ENCODE results near the gene PDCD11.

The PDCD11 gene

DNA sequence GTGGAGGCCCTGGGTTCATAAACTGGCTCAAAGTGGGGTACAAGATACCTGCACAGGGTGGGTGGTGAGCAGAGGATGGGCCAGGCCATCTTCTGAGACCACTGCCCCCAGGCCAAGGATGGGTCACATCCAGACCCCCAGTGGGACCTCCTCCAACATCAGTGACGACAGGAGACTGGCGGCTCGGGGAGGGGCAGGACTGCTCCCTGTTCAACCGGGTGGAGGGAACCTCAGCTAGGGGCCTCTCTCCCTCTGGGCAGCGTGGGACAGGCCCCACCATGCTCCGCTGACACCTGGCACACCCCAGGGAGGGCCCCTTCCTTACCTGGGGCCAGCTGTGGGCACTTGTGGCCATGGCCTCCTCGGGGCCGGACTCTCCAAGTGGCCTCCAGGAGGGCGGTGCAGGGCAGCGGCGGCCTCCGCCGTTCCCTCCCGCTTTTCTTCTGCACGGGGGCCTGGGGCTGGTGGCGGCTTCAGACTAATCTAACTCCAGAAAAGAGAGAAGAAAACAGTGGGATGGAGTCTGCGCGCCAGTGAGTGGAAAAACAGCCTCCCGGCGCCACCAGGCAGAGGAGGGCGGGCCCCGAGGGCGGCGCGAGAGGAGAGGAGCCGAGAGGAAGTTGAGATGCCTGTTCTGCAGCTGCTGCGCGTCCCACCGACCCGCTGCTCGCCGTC, 55.5 kb downstream of the PDCD11 start, which contains the start of gene CALHM2:
TSS of gene CALHM2 (minus strand) at position 540 of the 675 bp plus-strand sequence. CDS start 2,429 bp downstream, outside the sequence.
- DNase-seq: peak; percentile 4

DNA sequence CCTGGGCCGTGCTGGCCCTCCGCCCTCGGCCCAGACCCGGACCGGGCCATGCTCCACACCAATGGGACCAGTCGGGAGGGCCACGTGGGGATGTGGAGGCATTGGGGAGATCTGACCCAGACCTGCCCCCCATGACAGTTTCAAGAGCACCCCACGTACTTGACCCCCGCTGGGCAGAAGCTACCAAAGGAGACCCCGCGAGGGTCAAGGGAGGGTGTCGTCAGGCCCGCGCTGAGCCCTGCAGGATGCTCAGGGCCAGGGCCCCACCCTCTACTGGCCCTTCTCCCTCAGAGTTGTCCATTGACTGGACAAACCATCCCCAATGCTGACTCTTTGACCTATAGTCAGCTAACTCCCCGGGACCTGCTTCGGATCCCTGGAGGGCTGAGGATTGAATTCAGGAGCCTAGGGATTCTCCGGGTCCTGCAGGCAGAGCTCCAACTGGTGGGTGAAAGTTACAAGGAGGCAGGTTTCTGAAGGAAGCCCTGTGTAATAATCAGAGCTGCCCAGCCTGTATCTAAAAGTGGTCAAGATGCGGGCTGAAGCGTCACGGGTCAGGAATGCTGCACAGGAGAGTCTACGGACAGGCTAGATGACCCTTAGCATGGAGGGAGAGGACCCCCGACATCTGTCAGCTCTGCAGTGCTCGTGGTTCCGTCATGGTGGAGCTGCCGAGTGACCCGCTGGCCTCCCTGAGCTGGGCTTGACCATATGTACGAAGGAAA, 56.2 kb downstream of the PDCD11 start:
- no peak for DNase-seq

DNA sequence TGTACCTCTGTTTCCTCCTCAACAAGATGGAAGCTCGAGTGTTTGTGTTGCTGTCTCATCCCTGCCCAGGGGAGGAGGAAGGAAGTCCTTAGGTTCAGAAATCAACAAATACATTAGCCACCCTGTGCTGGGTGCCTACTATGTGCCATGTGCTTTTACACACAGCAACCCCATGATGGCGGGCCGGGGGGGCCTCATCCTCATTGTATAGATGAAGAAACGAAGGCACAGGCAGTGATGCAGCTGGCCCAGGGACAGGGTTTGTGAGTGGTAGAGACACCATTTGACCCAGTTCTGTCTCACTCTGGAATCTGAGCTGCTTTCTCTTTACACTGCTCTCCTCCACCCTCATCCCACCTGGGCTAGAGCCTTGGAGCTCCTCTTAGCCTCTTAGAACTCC, 57.6 kb downstream of the PDCD11 start:
- no peak for DNase-seq

- no peak for DNase-seq
These were observed 58.8 kb downstream of the PDCD11 start for GRCh38 chr10:103455235-103455634.

GRCh38 chr10:103456074-103456660, 59.7 kb downstream of the PDCD11 start:
- DNase-seq: no peak

- DNase-seq: no peak
These were observed 60.8 kb downstream of the PDCD11 start for GRCh38 chr10:103457176-103457712.

GRCh38 chr10:103457896-103458583, 61.6 kb downstream of the PDCD11 start:
- DNase-seq: no peak

DNA sequence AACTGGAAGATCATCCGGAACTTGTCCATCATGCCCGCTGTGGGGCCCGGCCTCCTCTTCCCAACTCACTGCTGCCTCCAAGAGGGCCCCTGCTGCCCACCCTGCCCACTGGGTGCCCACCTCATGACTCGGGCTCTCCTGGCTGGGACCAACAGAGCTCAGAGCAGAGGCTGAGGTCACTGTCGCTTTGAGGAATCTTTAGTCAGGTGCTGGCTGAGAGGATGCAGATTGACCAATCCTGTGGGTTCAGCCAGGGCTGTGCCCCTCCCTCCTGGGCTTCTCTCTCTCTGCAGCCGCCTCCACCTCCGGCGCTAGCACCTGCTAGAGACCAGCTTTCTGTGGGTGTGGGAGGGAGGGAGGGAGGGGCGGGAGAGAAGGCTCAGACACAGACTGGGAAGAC, 62.3 kb downstream of the PDCD11 start, which contains the start of gene CALHM1:
TSS of gene CALHM1 (minus strand) at position 181 of the 400 bp plus-strand sequence. CDS start at position 32, 149 bp downstream.
- no peak for DNase-seq

- DNase-seq: no peak
These were observed 63.2 kb downstream of the PDCD11 start for GRCh38 chr10:103459615-103460014.

DNA sequence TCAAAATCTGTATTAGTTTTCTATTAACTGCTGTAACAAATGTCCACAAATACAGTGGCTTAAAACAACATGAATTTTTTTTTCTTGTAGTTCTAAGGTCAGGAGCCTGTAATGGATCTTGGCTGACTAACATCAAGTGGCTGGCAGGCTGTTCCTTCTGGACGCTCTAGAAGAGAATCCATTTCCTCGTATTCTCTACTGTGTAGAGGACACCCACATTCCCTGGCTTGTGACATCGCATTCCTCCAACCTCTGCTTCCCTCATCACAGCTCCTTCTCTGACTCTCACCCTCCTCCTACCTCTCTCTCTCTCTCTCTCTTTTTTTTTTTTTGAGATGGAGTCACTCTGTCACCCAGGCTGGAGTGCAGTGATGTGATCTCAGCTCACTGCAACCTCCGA, 67.1 kb downstream of the PDCD11 start:
- DNase-seq: no peak

- no peak for DNase-seq
These were observed 69.2 kb downstream of the PDCD11 start for GRCh38 chr10:103465411-103466179.

- DNase-seq: no peak
These were observed 70.3 kb downstream of the PDCD11 start for GRCh38 chr10:103466734-103467133.

DNA sequence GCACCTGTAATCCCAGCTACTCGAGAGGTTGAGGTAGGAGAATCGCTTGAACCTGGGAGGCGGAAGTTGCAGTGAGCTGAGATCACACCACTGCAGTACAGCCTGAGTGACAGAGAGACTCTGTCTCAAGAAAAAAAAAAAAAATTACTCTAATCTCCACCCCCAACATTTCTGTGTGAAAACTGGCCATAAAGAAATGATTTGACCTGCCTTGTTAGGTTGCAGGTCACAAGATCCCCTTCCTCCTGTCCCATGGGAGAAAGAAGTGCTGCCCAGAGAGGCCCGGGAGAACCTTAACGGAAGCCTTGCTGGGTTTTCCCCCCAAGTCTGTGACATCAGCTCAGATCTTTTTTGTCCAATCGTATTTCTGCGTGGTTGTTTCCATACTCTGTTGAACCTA, 71.0 kb downstream of the PDCD11 start:
- DNase-seq: no peak

DNA sequence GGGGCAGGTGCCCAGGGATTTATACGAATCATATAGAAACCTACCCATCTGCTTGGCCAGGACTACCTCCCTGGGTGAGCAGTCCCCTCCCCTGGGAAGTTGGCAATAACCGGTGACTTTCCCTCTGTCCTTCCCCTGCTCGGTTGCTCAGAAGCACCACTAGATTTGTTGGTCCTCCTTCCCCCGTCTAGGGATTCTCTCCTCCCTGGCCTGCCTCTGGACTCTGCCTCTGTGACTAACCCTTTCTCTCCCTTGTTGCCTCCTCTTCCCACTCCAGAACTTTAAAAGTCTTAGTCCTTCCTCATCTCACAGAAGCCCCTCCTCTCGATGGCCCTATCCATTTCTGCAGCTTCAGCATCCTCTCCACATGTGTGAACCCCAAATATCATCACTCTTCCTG, 72.8 kb downstream of the PDCD11 start:
- no peak for DNase-seq

DNA sequence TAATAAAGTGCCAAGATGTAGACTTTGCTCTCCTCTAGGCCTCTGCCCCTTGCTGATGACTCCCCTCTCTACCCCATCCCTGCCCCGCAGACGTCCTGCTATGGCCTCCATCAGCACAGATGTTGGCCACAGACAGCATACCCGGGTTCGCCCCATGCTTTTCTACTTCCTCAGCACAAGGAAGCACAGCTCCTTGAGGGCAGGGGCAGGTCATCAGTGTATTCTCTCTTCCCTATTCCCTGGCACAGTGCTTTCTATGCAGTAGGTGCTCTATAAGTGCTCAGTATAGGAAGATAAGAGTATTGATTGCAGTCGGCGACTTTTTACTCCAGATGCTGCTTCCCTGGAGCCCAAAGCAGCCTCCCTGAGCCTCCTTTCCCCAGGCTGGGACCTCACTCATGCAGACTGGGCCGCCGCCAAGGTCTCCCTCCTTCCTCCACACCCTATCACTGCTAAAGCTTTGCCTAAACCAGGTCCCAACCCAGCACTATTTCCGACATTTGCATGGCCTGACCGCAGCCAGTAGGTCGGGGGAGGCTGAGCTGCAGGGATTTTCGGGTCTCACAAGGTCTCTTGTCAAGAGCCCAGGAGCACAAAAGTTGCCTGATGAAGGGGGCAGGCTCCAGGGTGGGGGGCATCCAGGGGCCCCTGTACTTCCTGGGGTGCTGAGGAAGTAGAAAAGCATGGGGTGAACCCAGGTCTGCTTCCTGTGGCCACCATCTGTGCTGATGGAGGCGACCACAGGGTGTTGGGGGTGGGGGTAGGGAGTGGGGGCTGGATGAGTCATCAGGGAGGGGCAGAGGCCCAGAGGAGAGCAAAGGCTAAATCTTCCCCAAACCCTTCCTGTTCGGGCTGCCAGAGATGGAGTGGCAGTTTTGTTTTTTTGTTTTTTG, 74.6 kb downstream of the PDCD11 start:
- DNase-seq: no peak

GRCh38 chr10:103472005-103472404, 75.6 kb downstream of the PDCD11 start:
- no peak for DNase-seq

DNA sequence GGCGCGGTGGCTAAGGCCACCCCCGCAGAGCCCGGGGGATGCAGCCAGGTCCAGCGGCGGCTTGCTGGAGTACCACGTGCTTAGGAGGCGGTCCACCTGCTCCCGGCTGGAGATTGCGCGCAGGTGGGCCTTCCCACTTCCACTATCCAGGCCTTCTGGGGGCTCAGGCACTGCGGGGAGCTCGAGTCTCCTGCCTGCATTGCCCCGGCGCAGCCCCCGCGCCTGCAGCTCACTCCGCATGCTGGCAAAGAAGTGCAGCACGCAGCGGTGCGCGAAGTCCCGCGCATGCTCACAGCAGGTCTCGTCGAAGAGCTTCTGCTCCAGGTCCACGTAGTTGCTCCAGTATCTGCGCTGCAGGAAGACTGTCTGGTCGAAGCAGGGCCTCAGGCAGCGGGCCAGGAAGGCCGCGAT, 76.8 kb downstream of the PDCD11 start:
- DNase-seq: no peak

GRCh38 chr10:103474077-103474476, 77.7 kb downstream of the PDCD11 start:
- no peak for DNase-seq

DNA sequence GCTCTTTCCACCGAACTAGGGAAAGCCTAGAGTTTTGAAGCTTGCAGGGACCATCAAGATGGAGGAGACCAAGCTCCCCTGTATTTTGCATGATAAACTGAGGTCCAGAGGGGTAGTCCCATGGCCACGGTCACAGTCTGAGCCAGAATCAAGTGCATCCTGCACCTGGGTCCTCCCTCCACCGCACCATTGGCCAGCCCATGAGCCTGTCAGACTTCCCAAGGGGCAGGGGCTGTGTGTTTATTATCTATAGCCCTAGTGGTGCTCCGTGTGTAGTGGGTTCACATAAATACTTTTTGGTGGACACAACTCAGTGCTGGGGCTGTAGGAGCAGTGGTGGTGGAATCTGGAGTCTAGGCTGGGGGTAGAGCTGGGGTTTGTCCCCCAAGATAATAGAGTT, 79.0 kb downstream of the PDCD11 start:
- no peak for DNase-seq

DNA sequence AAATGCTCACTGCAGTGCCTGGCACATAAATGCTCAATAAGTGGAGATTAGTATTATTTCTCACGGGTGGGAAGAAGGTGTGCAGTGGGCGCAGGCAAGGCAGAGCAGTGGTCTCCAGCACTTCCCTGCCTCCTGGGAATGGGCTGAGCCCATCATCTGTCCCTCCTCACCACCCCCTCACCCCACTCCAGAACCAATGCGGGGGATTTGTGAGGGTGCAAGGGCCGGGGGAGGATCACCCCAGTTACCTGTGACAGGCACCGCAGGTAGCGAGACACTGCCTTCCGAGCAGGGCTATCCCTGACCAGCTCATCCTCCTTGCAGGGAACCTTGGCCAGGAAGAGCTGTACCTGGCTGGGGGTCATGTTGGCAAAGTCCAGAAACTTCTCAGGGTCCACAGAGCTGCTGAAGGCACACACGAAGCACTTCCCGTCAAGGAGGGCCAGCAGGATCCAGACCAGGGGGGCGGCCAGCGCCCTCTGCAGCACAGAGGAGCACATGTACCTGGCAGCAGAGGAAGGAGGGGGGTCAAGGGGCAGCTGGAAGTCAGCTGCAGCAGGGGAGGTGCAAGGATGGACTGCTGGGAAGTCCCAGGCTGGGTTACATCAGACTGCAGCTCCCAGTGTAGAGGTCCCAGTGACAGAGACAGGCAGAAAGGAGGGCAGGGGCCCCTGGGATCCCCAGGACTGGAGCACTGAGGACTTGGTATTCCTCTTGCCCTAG, 79.8 kb downstream of the PDCD11 start:
- DNase-seq: no peak

DNA sequence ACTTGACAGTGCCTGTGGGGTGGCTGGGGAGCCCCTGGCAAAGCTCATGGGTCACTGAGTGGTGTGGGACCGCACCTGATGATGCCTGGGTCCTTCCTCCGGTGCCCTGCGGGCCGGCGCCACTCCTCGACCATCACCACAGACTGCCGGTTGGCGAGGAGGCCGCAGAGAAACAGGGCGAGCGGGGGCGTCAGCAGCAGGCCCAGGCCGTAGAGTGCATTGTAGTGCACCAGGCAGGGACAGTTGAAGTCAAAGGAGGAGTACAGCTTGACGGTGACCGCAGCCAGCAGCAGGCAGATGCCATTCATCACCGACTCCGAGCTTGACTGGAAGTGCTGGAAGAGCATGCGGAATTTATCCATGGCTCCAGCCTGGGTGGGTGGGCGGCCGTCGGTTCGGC, 82.2 kb downstream of the PDCD11 start:
- DNase-seq: no peak

Data from NCI-H1092 treated with DMSO at 0.1 percent for 48 hours (cell line).